ENCODE data around the gene SLC36A3. TPM values are rescaled to one million over a fixed set of nuclear protein-coding genes. Genes with fewer than 3 reads are reported as not detected.
"Not testable (repeated sequence)": the region's sequence is repeated elsewhere in the genome, so short reads cannot be mapped to it uniquely, and the experiment has no call there.

SLC36A3 gene
- polyA plus RNA-seq (ENCODE audit: insufficient read length in 4 of 4) = not detected

DNA sequence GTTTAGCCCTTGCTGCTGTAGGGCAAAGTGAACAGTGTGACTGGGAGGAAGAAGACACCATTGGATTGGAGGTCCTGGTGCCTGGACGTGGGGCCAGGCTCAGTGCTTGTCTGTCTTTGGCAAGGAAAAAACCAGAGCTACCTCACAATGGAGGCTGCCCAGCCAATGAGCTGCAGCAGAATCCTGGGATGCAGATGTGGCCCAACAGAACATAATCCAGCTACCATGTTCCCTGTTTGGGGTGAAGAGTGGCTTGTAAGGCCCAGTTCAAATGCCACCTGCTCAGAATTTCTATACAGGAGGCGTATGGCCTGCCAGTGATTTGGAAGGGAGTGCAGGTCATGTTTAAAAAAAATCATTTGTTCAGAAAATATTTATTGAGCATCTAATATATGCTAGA is at the start of gene SLC36A3:
TSS of gene SLC36A3 (minus strand) at position 101 of the 400 bp plus-strand sequence. CDS start 412 bp downstream, outside the sequence.
- DNase-seq (ENCODE audit: low read depth in 4 of 4, low spot score in 2 of 4) = no peak

DNA sequence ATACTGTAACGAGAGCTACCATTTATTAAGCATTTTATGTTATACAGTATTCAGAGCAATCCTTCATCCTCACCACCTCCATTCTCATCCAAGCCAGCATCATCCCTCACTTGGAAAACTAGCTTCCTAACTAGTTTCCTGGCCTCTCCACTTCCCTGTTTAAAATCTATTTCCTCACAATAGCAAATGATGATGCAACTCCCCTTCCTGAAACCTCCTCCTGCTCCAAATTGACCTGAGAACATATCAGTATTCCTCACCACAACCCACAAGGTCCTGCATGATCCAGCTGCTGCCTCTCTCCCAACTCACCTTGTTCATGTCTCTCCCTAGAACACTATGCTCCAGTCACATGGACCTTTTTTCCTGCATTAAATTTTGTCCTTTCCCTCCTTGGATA is 48.1 kb upstream of the SLC36A3 start:
- DNase-seq (ENCODE audit: low read depth in 4 of 4, low spot score in 2 of 4) = no peak

DNA sequence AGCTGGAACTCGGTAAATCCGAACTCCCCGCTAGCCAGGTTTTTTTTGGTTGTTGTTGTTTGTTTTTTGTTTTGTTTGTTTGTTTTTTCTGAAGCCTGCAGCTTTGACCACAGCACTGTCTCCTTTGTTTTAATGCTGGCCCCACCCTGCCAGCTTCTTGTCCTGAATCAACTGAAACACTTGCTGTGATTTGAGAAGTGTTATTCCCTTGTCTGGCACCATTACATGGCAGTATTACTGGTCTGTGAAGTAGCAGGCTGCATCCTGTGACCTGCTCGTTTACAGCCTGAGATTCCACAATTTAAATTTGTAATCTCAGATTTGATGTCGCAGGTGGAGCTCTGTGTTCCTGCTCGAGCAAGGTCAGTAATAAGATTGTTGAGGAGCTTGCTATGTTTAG is 45.2 kb upstream of the SLC36A3 start:
- DNase-seq (ENCODE audit: low read depth in 4 of 4, low spot score in 2 of 4) = no peak

DNA sequence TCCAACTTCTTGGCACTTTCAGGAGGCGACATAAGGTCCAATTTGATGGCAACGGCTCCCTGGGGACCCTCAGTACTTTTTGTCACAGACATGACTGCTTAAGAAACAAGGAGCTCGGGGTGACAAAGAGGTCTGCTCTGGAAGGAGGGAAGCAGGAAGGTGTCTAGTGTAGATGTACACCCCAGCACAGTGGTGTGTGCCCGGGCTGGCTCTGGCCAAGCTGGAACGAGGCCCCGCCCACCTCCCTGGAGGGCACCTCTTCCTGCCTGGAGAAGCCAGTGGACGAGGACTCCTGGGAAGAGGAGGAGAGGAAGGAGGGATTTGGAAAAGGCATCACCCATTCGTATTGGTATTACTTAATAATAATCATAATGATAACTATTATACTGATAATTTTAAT is 43.8 kb upstream of the SLC36A3 start, which contains the start of gene SLC36A2:
TSS of gene SLC36A2 (minus strand) at position 191 of the 400 bp plus-strand sequence. CDS start at position 92, 99 bp downstream.
- no peak for DNase-seq (ENCODE audit: low read depth in 4 of 4, low spot score in 2 of 4)

DNA sequence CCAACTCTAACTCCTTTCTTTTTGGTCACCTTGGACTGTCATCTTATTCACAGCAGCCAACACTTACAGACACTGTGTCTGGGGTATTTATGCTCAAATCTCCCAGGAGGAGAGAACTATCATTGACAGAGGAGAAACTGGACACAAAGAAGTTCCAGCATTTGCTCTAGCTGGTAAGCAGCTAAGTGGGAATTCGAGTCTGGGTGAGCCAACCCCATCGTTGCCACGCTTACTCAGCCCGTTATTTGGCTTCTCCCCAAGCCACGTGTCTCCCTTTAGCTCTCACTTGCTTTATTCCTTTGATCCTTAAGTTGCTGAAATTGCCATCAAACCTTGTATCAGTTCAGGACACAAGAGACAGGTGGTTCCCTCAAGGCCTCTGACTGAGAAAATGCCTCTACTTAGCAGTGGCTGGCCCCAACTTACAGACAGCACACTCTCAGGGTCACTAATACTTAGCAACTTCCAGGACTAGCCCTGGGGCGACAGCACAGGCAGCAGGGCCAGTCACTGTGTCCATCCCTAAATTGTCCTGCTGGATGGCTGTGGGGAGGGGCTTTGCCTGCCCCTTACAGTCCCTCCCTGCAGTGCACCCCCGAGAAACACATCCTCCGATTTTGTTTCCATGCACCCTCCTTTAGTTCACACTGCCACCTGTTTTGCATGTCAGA is 42.4 kb upstream of the SLC36A3 start:
- DNase-seq (ENCODE audit: low read depth in 4 of 4, low spot score in 2 of 4) = no peak

DNA sequence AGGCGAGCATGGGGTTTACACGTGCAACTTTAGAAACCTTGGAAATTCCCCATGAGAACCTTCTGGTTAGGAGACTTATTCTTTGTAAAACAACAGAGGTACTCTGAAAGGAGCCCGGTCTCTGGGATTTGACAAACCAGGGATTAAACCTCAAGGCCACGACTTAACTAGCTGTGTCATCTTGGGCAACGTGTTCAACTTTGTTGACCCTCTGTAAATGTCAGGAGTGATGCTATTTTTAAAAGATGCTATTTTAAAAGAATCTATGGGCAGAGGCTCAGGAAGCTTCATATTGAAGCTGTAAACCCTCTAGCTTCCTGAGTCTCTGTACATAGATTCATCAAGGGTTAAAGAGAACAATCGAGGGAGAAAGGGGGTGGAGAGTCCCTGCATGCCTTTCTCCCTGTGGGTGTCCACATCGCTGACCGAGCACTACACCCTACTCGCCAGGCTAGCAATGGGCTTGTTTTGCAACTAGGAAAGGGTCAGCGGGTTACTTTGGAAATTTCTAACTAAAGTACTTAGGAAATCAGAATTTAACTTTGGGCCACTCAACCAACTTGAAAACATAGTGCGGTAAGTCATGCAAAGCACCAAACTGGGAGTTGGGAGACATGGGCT is 41.7 kb upstream of the SLC36A3 start:
- DNase-seq (ENCODE audit: low read depth in 4 of 4, low spot score in 2 of 4) = no peak

DNA sequence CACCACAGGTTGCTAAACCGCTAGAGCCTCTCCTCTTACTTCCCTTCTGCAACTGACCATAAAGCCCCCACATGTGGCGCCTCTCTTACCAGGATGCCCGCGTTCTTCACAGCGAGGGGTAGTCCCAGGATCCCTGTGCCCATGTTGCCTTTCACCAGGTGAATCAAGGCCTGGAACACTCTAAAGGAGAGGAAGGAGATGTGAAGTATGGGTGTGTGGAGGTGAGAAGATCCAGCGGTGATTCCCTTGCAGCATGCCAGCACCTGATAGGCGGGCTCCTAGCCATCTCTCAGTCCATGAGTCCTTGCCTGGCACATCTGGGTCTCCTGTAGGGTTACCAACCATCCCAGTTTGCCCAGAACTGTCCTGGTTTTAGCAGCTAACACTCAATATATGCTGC is 40.5 kb upstream of the SLC36A3 start:
- DNase-seq (ENCODE audit: low read depth in 4 of 4, low spot score in 2 of 4) = no peak

DNA sequence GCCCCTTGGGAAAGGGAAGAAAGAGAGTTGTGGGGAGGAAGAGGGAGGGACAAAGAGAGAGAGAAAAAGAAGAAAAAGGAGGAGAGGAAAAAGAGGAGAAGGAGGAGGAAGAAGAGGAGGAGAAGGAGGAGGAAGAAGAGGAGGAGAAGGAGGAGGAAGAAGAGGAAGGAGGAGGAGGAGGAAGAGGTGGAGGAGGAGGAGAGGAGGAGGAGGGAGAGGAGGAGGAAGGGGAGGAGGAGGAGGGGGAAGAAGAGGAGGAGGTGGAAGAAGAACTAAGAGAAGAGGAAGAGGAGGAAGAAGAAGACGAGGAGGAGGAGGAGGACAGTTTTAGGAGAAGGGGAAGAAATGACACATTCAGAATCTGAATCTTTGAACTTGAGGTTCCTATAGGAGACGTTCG is 36.4 kb upstream of the SLC36A3 start:
- no peak for DNase-seq (ENCODE audit: low read depth in 4 of 4, low spot score in 2 of 4)

DNA sequence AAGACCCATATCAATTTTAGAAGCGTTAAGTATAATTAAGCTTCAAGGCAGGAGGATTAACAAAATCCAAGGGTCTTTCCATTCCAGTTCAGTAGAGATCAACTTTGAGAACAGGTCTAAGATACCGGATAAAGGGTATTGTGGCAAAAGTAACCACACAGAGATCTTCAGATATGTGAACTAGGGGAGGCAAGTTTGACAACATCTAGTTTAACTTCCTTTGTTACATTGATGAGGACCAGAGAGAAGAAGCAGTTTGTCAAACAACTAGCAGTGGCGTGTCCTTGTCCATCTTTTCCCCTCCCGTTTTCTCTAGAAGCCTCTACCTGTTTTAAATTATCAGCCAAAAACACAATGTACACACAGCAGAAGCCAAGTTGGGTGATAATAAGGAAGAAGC is 35.2 kb upstream of the SLC36A3 start:
- no peak for DNase-seq (ENCODE audit: low read depth in 4 of 4, low spot score in 2 of 4)

DNA sequence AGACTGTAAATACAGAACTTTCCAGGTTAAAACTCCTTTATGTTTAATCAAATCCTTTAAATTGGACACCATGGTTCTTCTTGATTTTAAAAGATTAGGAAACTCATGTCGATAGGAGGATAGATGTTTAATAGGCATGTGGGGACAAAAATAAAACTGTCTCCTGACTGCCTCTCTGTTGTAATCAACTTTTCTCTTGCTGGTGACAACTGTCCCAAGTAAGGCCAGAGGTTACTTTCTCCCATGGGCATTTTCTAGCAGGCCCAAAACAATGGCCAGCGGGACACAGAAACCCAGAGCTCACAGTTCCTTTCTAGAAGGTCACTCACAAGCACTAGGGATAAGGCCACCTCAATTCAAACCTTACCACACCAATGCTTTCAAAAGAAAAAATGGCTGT is 29.3 kb upstream of the SLC36A3 start:
- no peak for DNase-seq (ENCODE audit: low read depth in 4 of 4, low spot score in 2 of 4)

DNA sequence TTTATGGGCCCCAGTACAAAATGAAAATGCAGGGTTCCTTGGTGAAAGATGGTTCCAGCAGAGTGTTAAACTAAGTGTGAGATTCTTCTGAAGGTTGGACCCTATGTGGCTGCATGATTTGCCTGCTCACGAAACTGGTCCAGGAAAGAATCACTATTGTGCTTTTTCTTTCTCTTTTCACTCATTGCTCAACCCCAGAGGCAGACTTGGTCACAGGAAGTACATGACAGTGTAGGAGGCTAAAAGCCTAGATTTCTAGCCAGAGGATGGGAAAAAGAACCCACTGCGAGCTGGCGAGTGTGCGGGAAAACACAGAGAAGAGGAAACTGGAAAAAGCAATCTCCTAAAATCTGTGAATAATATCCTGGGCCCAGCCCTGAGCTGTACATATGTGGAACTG is 25.2 kb upstream of the SLC36A3 start:
- DNase-seq (ENCODE audit: low read depth in 4 of 4, low spot score in 2 of 4) = no peak

DNA sequence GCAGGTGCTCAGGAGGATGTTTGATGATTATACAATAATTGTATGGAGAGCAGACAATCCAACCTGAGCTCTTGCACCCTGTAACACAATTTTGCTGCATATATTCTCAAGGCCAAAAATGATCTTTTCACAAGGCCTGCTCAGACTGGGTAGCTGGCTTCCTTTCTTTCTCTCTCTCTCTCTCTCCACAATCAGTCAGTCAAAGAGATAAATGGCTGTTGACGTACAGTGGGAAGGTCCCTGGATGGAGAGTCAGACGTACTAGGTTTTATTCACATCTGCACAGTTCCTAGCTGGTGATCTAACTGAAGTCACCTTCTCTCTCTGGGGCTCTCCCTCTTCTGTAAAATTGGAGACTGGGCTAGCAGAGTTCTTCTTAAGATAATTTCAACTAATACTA is 24.0 kb upstream of the SLC36A3 start:
- DNase-seq (ENCODE audit: low read depth in 4 of 4, low spot score in 2 of 4) = no peak

DNA sequence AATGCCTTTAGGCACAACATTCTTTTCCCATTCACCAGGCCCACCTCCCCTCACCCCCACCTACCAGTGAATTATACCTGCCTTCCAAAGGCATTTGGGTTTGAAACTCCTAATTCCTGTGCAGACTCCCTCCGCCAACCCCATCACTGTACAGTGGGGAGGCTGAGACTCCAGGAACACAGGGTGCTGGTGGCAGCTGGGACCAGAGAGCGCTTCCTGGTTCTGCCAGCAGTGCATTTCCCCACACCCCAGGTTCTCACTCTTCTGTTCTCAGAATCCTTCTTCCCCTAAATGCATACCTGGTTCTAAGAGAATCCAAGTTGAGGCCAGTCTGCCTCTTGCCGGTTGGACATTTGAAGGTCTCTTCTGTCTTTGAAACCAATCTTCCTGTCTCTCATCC is 22.7 kb upstream of the SLC36A3 start:
- no peak for DNase-seq (ENCODE audit: low read depth in 4 of 4, low spot score in 2 of 4)

DNA sequence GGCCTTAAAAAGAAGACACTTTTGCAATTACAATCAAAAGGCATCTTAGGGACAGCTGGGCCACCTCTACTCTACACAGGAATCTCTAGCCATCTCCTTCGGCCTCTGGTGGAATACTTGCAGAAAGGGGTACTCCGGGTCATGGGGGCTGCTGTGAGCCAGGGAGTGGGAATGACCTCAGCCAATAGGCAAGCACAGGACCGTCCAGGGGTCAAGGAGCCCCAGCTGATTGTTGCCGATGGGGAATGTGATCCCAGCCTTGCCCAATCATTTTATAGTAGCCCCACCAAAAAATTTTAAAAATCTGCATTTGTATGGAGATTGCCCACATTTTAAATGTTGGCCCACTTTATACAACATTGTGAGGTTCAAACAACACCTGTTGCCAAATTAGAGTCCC is 16.9 kb upstream of the SLC36A3 start:
- DNase-seq (ENCODE audit: low read depth in 4 of 4, low spot score in 2 of 4) = no peak

DNA sequence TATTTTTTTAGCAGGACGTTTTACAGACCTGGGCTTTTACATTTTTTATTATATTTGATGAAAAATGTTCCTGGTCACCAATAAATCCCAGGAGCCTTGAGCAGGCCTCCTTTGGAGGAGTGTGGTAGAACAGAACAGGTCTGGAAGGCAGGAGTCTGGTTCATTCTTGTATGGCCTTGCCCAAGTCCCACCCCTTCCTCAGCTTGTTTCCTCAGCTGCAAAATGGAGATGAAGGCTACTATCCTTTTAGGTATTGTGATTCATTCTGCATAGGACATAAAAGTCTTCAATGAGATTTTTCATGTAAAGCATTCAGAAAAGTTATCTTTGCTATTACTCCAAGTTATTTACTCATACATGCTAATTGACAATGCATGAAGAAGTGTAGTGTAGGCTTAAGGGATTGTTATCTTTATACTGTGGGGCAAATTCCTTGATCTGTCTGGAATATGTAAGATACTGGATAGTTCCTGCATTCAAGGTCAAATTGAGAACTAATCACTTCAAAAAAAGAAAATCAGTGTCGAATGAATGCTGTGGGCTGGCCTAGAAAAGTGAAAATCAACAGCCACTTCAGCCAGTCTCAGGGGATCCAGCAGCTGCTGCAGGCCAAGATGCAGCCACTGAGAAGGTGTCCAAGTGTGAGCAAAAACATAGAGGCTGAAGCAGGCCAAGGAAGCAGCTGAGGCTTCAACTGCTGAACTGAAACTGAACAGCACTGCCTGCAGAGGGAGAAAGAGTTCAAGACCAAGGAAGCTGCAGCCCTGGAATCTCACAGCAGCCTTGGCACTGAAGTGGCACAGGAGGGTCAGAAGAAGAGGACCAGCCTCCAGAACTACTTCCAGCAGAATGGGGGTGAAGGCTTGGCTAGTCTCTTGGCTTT is 15.5 kb upstream of the SLC36A3 start:
- peak in 1 of 4 donors; percentile 16 for DNase-seq (ENCODE audit: low read depth in 4 of 4, low spot score in 2 of 4)

DNA sequence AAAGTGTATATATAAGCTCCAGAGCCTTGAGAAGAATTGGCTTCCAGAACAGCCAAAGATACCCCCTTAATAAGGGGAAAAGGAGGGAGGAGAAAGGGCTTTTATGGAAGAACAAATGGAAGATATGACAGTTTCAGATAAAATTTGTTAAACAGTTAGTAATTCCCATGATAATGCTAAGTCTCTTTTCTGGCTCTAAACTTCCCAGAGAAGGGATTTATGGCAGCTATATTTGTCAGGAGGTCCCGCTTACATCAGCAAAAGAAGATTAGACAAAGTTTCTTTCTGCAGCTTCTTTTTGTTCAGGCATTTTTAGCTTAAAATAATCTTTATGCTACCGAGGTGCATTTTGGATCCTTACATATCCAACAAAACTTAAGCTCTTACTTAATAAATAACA is 14.3 kb upstream of the SLC36A3 start:
- no peak for DNase-seq (ENCODE audit: low read depth in 4 of 4, low spot score in 2 of 4)

DNA sequence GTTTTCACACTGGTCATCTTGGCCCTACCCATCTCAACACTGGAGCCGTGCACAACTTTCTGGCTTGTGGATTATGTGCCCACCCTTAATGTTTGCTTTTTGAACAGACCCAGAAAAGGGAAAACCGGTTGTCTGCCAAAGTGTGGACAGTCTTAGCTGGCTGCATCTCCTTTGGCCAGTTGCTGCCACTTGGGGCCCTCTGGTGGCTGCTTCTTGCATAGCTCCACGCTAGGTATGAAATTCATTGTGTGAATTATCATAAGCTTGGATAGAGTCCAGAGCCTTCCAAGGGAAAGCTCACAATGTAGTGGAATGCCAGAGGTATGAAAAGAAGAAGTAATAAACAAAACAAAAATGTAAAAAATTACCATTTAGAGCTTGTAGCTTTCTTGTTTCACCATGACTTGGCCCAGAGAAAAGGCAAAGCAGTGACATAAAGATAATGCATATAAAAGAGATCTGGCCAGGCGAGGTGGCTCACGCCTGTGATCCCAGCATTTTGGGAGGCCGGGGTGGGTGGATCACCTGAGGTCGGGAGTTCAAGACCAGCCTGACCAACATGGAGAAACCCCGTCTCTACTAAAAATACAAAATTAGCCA is 12.5 kb upstream of the SLC36A3 start:
- DNase-seq (ENCODE audit: low read depth in 4 of 4, low spot score in 2 of 4) = peak in 2 of 4 donors; percentile 26 to 60

DNA sequence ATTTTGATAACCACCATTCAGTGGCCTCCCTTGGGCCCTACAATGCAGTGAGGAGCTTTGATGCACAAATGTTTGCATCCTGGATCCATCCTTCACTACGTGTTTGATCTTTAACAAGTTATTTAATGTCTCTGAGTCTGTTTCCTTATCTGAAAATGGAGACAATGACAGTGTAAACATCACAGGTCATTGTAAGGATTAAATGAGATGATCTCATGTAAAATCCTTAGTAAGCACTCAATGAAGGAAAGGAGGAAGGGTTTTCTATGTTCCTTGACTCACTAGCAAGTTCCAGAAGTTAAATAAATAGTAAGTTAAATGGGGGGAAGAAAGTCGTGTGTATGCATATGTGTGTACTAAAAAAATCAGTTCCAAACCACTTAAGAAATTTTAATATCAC is 9.8 kb upstream of the SLC36A3 start:
- no peak for DNase-seq (ENCODE audit: low read depth in 4 of 4, low spot score in 2 of 4)

DNA sequence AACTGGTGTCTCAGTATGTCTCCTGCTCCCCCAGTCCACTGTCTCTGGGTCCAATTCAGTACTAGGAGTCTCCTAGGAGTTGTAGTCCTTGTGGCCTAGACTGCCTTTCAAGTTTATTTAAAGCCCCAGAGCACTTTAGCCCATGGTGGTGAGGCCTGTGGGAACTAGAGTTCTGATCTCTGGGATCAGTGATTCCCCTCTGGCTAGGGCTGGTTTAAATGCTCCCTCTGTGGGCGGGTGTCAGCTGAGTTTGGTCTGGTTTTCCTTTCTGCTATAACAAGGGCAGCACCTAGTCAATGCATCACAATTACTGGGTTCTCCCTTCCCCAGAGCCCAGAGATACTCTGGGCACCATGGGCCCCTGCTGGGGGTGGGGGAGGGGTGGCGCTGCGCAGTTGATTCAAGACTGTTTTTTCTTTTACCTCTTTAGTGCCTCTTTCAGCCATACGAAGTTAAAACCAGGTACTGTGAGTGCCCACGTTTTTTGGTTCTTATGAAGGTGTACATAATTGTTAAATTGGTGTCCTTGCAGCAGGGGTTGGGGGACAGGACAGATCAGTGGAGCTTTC is 9.3 kb upstream of the SLC36A3 start:
- DNase-seq (ENCODE audit: low read depth in 4 of 4, low spot score in 2 of 4) = no peak

DNA sequence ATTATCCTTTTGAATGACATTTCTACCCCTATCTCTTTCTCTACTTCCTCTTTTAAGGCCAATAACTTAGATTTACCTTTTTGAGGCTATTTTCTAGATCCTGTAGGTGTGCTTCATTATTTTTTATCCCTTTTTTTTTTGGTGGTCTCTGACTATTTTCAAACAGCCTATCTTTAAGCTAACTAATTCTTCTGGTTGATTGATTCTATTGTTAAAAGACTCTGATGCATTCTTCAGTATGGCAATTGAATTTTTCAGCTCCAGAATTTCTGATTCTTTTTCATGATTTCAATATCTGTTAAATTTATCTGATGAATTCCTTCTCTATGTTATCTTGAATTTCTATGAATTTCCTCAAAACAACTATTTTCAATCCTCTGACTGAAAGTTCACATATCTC is 7.4 kb upstream of the SLC36A3 start:
- no peak for DNase-seq (ENCODE audit: low read depth in 4 of 4, low spot score in 2 of 4)

DNA sequence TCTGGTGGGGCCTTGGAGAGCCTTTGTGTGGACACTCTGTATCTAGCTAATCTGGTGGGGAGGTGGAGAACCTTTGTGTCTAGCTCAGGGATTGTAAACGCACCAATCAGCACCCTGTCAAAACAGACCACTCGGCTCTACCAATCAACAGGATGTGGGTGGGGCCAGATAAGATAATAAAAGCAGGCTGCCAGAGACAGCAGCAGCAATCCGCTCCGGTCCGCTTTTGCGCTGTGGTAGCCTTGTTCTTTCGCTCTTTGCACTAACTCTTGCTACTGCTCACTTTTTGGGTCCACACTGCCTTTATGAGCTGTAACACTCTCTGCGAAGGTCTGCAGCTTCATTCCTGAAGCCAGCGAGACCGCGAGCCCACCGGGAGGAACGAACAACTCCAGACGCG is 6.3 kb upstream of the SLC36A3 start:
- not testable (repeated sequence) for DNase-seq (ENCODE audit: low read depth in 4 of 4, low spot score in 2 of 4)
